GM18861 (cell line): Measurements from ENCODE around the gene PLCH1.

Experiments
- ATAC-seq: cut with Tn5 transposase; IDR thresholded peaks from one replicate; pipeline ENCODE4 v1.9.1; 2021; ENCODE audit not compliant: unreplicated experiment

The PLCH1 gene

GRCh38 chr3:155390351-155390750 lies 354.5 kb downstream of the PLCH1 start:
- ATAC-seq, result no peak

- ATAC-seq, result no peak
Observed at GRCh38 chr3:155388417-155388816, 356.5 kb downstream of the PLCH1 start.

GRCh38 chr3:155387571-155387970 lies 357.3 kb downstream of the PLCH1 start:
- no peak for ATAC-seq

- no peak for ATAC-seq
Observed at GRCh38 chr3:155386919-155387318, 358.0 kb downstream of the PLCH1 start.

- ATAC-seq, result no peak
Observed at GRCh38 chr3:155385896-155386625, 358.8 kb downstream of the PLCH1 start.

GRCh38 chr3:155382396-155383042 lies 362.4 kb downstream of the PLCH1 start:
- ATAC-seq, result peak; percentile 62

- no peak for ATAC-seq
Observed at GRCh38 chr3:155377847-155378246, 367.0 kb downstream of the PLCH1 start.

- no peak for ATAC-seq
Observed at GRCh38 chr3:155377071-155377470, 367.8 kb downstream of the PLCH1 start.

- ATAC-seq, result no peak
Observed at GRCh38 chr3:155372281-155372680, 372.6 kb downstream of the PLCH1 start.

- ATAC-seq, result no peak
Observed at GRCh38 chr3:155370764-155371503, 373.9 kb downstream of the PLCH1 start.

GRCh38 chr3:155370198-155370597 lies 374.7 kb downstream of the PLCH1 start:
- ATAC-seq, result no peak

GRCh38 chr3:155369735-155370134 lies 375.1 kb downstream of the PLCH1 start:
- ATAC-seq, result no peak

GRCh38 chr3:155369244-155369643 lies 375.6 kb downstream of the PLCH1 start:
- no peak for ATAC-seq

- ATAC-seq, result no peak
Observed at GRCh38 chr3:155368786-155369185, 376.1 kb downstream of the PLCH1 start.

GRCh38 chr3:155367506-155367905 lies 377.4 kb downstream of the PLCH1 start:
- no peak for ATAC-seq

- ATAC-seq, result no peak
Observed at GRCh38 chr3:155365178-155365783, 379.6 kb downstream of the PLCH1 start.

GRCh38 chr3:155364492-155364891 lies 380.4 kb downstream of the PLCH1 start:
- ATAC-seq, result no peak

- no peak for ATAC-seq
Observed at GRCh38 chr3:155363690-155364070, 381.2 kb downstream of the PLCH1 start.

- ATAC-seq, result no peak
Observed at GRCh38 chr3:155362808-155363689, 381.8 kb downstream of the PLCH1 start.

- no peak for ATAC-seq
Observed at GRCh38 chr3:155360281-155360680, 384.6 kb downstream of the PLCH1 start.
